GM12878 (cell line): Measurements from ENCODE around the gene NLE1. TPM values are rescaled to one million over a fixed set of nuclear protein-coding genes. Genes with fewer than 3 reads are reported as not detected.

Experiments
- ATAC-seq: fragments of 200-7000 bp; cut with Tn5 transposase; 3 replicates; pipeline ENCODE4 v1.9.1; 2020; ENCODE audit warnings: mild to moderate bottlenecking, moderate library complexity
- BruUV-seq: library from RNA; stranded (reverse); fragments of 400-500 nt; replicated peaks from 2 replicates; lab custom pipeline; 2021; lab: Mats Ljungman, UMichigan
- CTCF ChIA-PET: fragments of 300-600 bp; sonication (Branson Sonifier 250); formaldehyde crosslinking; extraction: SDS; loops from one replicate; lab custom pipeline; 2021; ENCODE audit warnings: inconsistent platforms; lab: Yijun Ruan, JAX
- POLR2A ChIA-PET: fragments of 350-600 bp; formaldehyde crosslinking; extraction: SDS; loops from one replicate; lab custom pipeline; 2021; ENCODE audit warnings: inconsistent platforms; lab: Charles Lee
- RAD21 ChIA-PET: fragments of 300-600 bp; sonication (Branson Sonifier 250); formaldehyde crosslinking; loops from one replicate; lab custom pipeline; 2023; ENCODE audit warnings: antibody characterized with exemption; ENCODE audit not compliant: unreplicated experiment; lab: Charles Lee
- SMC1A ChIA-PET: fragments of 300-600 bp; sonication (Branson Sonifier 250); formaldehyde crosslinking; loops from one replicate; lab custom pipeline; 2023; ENCODE audit not compliant: unreplicated experiment, uncharacterized antibody; lab: Charles Lee
- DNase-seq: peaks from one replicate; pipeline ENCODE4 v3.0.0-alpha.2; 2011; ENCODE audit warnings: low read depth, low spot score
- FAIRE-seq: peaks from 3 replicates; lab custom pipeline; 2011; peaks lifted over from hg19 to GRCh38; lab: Jason Lieb, UNC
- H2AFZ ChIP-seq: 2 replicates; pipeline ENCODE4 v1.6.0; 2011; ENCODE audit warnings: low read depth, low read length, control low read depth; ENCODE audit not compliant: control insufficient read depth
- H3K27ac ChIP-seq: 2 replicates; pipeline ENCODE4 v1.5.1; 2011; ENCODE audit warnings: control low read depth; ENCODE audit not compliant: control insufficient read depth, insufficient read depth
- H3K27me3 ChIP-seq, 2 experiments: replicated peaks in 1 of 2; 2 replicates each; pipeline versions ENCODE4 v1.6.0 to v1.6.1; 2011; ENCODE audit warnings: low read length in 1 of 2; ENCODE audit not compliant: control insufficient read depth in 2 of 2, insufficient read depth in 2 of 2
- H3K36me3 ChIP-seq, 2 experiments: 2 replicates each; pipeline ENCODE4 v1.5.1; 2011; ENCODE audit warnings: low read length in 1 of 2; ENCODE audit not compliant: control insufficient read depth in 2 of 2, insufficient read depth in 2 of 2
- H3K4me1 ChIP-seq: 2 replicates; pipeline ENCODE4 v1.6.1; 2011; ENCODE audit warnings: mild to moderate bottlenecking, low read length, moderate library complexity, mixed read lengths; ENCODE audit not compliant: control insufficient read depth, insufficient read depth
- H3K4me2 ChIP-seq: 2 replicates; pipeline ENCODE4 v1.6.0; 2011; ENCODE audit warnings: control low read depth; ENCODE audit not compliant: control insufficient read depth, insufficient read depth
- H3K4me3 ChIP-seq: fragments of 200-600 bp; sonication (generic); 2 replicates; pipeline ENCODE4 v1.5.1; 2016
- H3K79me2 ChIP-seq: 2 replicates; pipeline ENCODE4 v1.6.0; 2011; ENCODE audit warnings: low read length; ENCODE audit not compliant: control insufficient read depth, insufficient read depth
- H3K9ac ChIP-seq: 2 replicates; pipeline ENCODE4 v1.8.0; 2011; ENCODE audit warnings: low read length, control low read depth, mixed read lengths; ENCODE audit not compliant: control insufficient read depth, insufficient read depth
- H3K9me3 ChIP-seq: replicated peaks from 3 replicates; pipeline ENCODE4 v1.5.1; 2011; ENCODE audit warnings: mild to moderate bottlenecking, low read length; ENCODE audit not compliant: control insufficient read depth, insufficient read depth
- H4K20me1 ChIP-seq: 2 replicates; pipeline ENCODE4 v1.6.0; 2011; ENCODE audit not compliant: control insufficient read depth, insufficient read depth
- DPF2 ChIP-seq: fragments of 450-650 bp; IDR thresholded peaks from 2 replicates; pipeline ENCODE4 v1.6.1; 2017; ENCODE audit warnings: mild to moderate bottlenecking
- E2F4 ChIP-seq: IDR thresholded peaks from 2 replicates; pipeline ENCODE4 v1.6.1; 2012; ENCODE audit warnings: low read depth, low read length, improper control_type of control experiment
- E4F1 ChIP-seq: fragments of 450-650 bp; IDR thresholded peaks from 2 replicates; pipeline ENCODE4 v1.6.1; 2018; ENCODE audit warnings: borderline replicate concordance, mild to moderate bottlenecking; ENCODE audit not compliant: partially characterized antibody
- FOXK2 ChIP-seq: fragments of 450-650 bp; IDR thresholded peaks from 2 replicates; pipeline ENCODE4 v1.6.1; 2017; ENCODE audit warnings: mild to moderate bottlenecking, moderate library complexity
- KAT2A ChIP-seq: conservative IDR thresholded peaks from 2 replicates; pipeline ENCODE4 v1.6.1; 2011; ENCODE audit warnings: low read depth, low read length; ENCODE audit not compliant: control insufficient read depth
- SUPT20H ChIP-seq: IDR thresholded peaks from 2 replicates; pipeline ENCODE4 v1.6.1; 2011; ENCODE audit warnings: low read depth, mild to moderate bottlenecking, low read length, moderate library complexity, borderline replicate concordance; ENCODE audit not compliant: control insufficient read depth
- ZBTB11 ChIP-seq: fragments of 450-650 bp; formaldehyde crosslinking; IDR thresholded peaks from 2 replicates; pipeline ENCODE4 v1.5.0; 2022; ENCODE audit warnings: mild to moderate bottlenecking, missing genetic modification characterization
- ZNF274 ChIP-seq: IDR thresholded peaks from one replicate; pipeline ENCODE4 v1.8.0; 2011; ENCODE audit not compliant: insufficient read length, insufficient read depth
- ZNF592 ChIP-seq: fragments of 450-650 bp; IDR thresholded peaks from 2 replicates; pipeline ENCODE4 v1.6.1; 2017; ENCODE audit warnings: mild to moderate bottlenecking, moderate library complexity
- WGBS: methylation state at CpG from one replicate; pipeline ENCODE4 v1.1.6; 2016; ENCODE audit warnings: low lambda C conversion rate; ENCODE audit not compliant: insufficient replicate concordance, insufficient coverage; ENCODE audit errors: missing lambda C conversion rate; 5-methylcytosine and 5-hydroxymethylcytosine counted together
- in situ Hi-C: fragments of 300-500 bp; cut with MboI; formaldehyde crosslinking; loops from 9 replicates; pipeline ENCODE4 v1.14.3; 2018; ENCODE audit warnings: mixed read lengths
- intact Hi-C: fragments of 100-400 bp; cut with micrococcal nuclease; formaldehyde crosslinking; loops from one replicate; pipeline ENCODE4 v1.14.2; 2022; ENCODE audit not compliant: unreplicated experiment
- polyA plus RNA-seq, 11 experiments: library from polyadenylated mRNA; depleted of rRNA in 4 of 11; unstranded in 6 of 11; stranded (reverse) in 5 of 11; fragments of >200 nt; fragmentation: Nextera tagmentation in 4 of 11; fragmentation: Illumina TruSeq in 1 of 11; extraction: Ambion mirVana in 4 of 11; extraction: Trizol in 1 of 11; gene quantifications; 1 replicate in 1 of 11; 2 replicates in 10 of 11; pipeline versions ENCODE4 v1.2.1 to v1.2.3, GENCODE V29; 2011 to 2016; ENCODE audit warnings: inconsistent platforms in 2 of 11, missing spikeins in 2 of 11, low read depth in 1 of 11
- total RNA-seq, 4 experiments: library from RNA; depleted of rRNA in 3 of 4; stranded (reverse); fragments of >200 nt in 3 of 4; fragmentation: Illumina TruSeq in 1 of 4; extraction: Trizol in 1 of 4; gene quantifications; 2 replicates each; pipeline versions ENCODE4 v1.2.1 to v1.2.3, GENCODE V29; 2013 to 2021
- TF ChIP-seq, protein P1 (sequence below): IDR thresholded peaks from 2 replicates; pipeline ENCODE4 v1.6.1; 2011; ENCODE audit warnings: low read depth, low read length, improper control_type of control experiment, borderline replicate concordance

The NLE1 gene
- total and polyA plus RNA-seq, 10 of the 15 experiments (the other 5 are each of a cell fraction or from before 2014, with no cell fraction given), result 2.4 to 33.5 (median 17.6) TPM

DNA sequence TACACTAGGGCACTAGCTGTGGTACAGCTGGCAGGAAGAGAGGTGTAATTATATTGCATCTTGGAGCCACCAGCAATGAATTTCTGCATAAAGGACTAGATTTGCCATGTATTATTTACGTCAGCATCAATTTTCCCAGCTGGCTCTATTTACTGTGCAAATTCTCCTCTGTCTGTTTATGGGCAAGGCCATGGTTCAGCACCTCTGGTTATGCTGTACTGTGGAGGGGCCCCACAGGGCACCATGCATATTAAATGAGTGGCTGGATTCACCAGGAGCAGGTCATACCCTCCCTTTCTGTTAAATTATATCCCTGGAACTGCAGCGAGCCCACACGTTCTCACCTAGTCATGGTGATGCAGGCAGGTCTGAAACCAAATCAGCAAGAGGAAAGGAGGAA is 42.2 kb downstream of the NLE1 start:
- intact Hi-C loops (no loop called here), in situ Hi-C loops (loop anchor here (25.0 kb wide), 1 partner anchor 888 kb away; no protein-coding TSS in a partner anchor)
- Histone ChIP-seq H4K20me1 (no peaks in the 10 kb centered on the region), H3K9me3 (no peaks in the 10 kb centered on the region), H3K79me2 (no peaks in the 10 kb centered on the region), H3K36me3 (peaks cover 8 to 23% of the 10 kb centered on the region in 2 experiments), H3K27me3 (no peaks in the 10 kb centered on the region), H3K4me3 (no peak overlapping the region), H3K4me1 (no peaks in the 10 kb centered on the region), H3K9ac (no peak overlapping the region), H3K4me2 (no peak overlapping the region), H2AFZ (no peak overlapping the region), H3K27ac (no peak overlapping the region)
- DNase-seq (no peak), FAIRE-seq (no peak), ATAC-seq (no peak)
- ChIA-PET SMC1A (no interaction called here), POLR2A (no interaction called here), CTCF (interaction anchor here (1.3 kb wide), 1 partner anchor 102 kb away, joined by 3 read pairs; no protein-coding TSS in a partner anchor), RAD21 (no interaction called here)
- 98% methylated on average over 3 of the region's 3 CpGs for WGBS
- no TSS peak for BruUV-seq
- TF ChIP-seq SUPT20H, result no peak
- no peak for TF ChIP-seq DPF2
- TF ChIP-seq ZNF274, result no peak
- TF ChIP-seq E4F1, result no peak
- TF ChIP-seq FOXK2, result no peak
- TF ChIP-seq, protein P1, sequence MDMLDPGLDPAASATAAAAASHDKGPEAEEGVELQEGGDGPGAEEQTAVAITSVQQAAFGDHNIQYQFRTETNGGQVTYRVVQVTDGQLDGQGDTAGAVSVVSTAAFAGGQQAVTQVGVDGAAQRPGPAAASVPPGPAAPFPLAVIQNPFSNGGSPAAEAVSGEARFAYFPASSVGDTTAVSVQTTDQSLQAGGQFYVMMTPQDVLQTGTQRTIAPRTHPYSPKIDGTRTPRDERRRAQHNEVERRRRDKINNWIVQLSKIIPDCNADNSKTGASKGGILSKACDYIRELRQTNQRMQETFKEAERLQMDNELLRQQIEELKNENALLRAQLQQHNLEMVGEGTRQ, result no peak
- no peak for TF ChIP-seq ZBTB11 (CRISPR knock-in tag)
- no peak for TF ChIP-seq KAT2A
- no peak for TF ChIP-seq ZNF592
- TF ChIP-seq E2F4, result no peak
